Panc1 (cell line): ENCODE data around the gene PIP4K2C. TPM values are rescaled to one million over a fixed set of nuclear protein-coding genes. Genes with fewer than 3 reads are reported as not detected.
"Not testable (repeated sequence)": the region's sequence is repeated elsewhere in the genome, so short reads cannot be mapped to it uniquely, and the experiment has no call there.

Experiments used
- ATAC-seq: fragments of 200-7000 bp; cut with Tn5 transposase; 2 replicates; pipeline ENCODE4 v1.9.1; 2020; ENCODE audit warnings: mild to moderate bottlenecking, moderate library complexity
- BruUV-seq: library from RNA; stranded (reverse); fragments of 400-500 nt; replicated peaks from 2 replicates; lab custom pipeline; 2021; lab: Mats Ljungman, UMichigan
- CTCF ChIA-PET: fragments of 300-600 bp; sonication (Branson Sonifier 250); formaldehyde crosslinking; loops from one replicate; lab custom pipeline; 2022; ENCODE audit warnings: antibody characterized with exemption; lab: Charles Lee
- POLR2A ChIA-PET: fragments of 300-600 bp; sonication (Branson Sonifier 250); formaldehyde crosslinking; loops from one replicate; lab custom pipeline; 2022; ENCODE audit warnings: antibody characterized with exemption; lab: Charles Lee
- DNase-seq: peaks from one replicate; pipeline ENCODE4 v3.0.0-alpha.2; 2010; ENCODE audit warnings: low read depth, low spot score
- H3K27ac ChIP-seq: 2 replicates; pipeline ENCODE4 v1.5.1; 2011; ENCODE audit warnings: mild to moderate bottlenecking, low read length, inconsistent platforms
- H3K27me3 ChIP-seq: fragments of 200-500 bp; sonication (Bioruptor generic); 2 replicates; pipeline ENCODE4 v1.6.0; 2014; ENCODE audit warnings: low read length, inconsistent platforms; ENCODE audit not compliant: control insufficient read depth, insufficient read depth
- H3K36me3 ChIP-seq: fragments of 200-500 bp; sonication (Bioruptor generic); 2 replicates; pipeline ENCODE4 v1.5.1; 2014; ENCODE audit warnings: inconsistent platforms, mild to moderate bottlenecking, low read length, moderate library complexity; ENCODE audit not compliant: control insufficient read depth, insufficient read depth
- H3K4me1 ChIP-seq: 2 replicates; pipeline ENCODE4 v1.5.1; 2011; ENCODE audit warnings: inconsistent platforms, mild to moderate bottlenecking, low read length, moderate library complexity; ENCODE audit not compliant: control insufficient read depth, insufficient read depth
- H3K4me3 ChIP-seq, 2 experiments: 2 replicates each; pipeline ENCODE4 v1.5.1; 2011 to 2012; ENCODE audit warnings: low read depth in 2 of 2, low read length in 2 of 2, mild to moderate bottlenecking in 2 of 2, inconsistent platforms in 1 of 2, moderate library complexity in 1 of 2
- H3K9me3 ChIP-seq: fragments of 200-500 bp; sonication (Bioruptor generic); 2 replicates; pipeline ENCODE4 v1.5.1; 2014; ENCODE audit warnings: low read depth, mild to moderate bottlenecking, inconsistent platforms, low read length, moderate library complexity; ENCODE audit not compliant: control insufficient read depth, insufficient read depth
- CTCF ChIP-seq: fragments of 450-650 bp; IDR thresholded peaks from 2 replicates; pipeline ENCODE4 v1.5.1; 2017; ENCODE audit warnings: mild to moderate bottlenecking
- POLR2AphosphoS5 ChIP-seq: IDR thresholded peaks from 2 replicates; pipeline ENCODE4 v1.6.1; 2012; ENCODE audit warnings: mild to moderate bottlenecking, low read depth, low read length, moderate library complexity
- SIN3A ChIP-seq: IDR thresholded peaks from 2 replicates; pipeline ENCODE4 v1.6.1; 2012; ENCODE audit warnings: low read depth, mild to moderate bottlenecking, low read length, moderate library complexity, borderline replicate concordance; ENCODE audit not compliant: insufficient read depth
- TCF7L2 ChIP-seq: IDR thresholded peaks from 2 replicates; pipeline ENCODE4 v1.6.1; 2011; ENCODE audit warnings: mild to moderate bottlenecking, low read depth, low read length, inconsistent platforms
- in situ Hi-C: cut with HindIII; loops from 2 replicates; pipeline ENCODE4 v1.10.0; 2016; ENCODE audit warnings: low sequenced_read_pairs, low pct_unique_long_range_greater_than_20kb
- intact Hi-C: fragments of 100-400 bp; cut with micrococcal nuclease; formaldehyde crosslinking; loops from one replicate; pipeline ENCODE4 v1.10.0; 2022; ENCODE audit not compliant: unreplicated experiment
- total RNA-seq: library from RNA; stranded (reverse); gene quantifications from one replicate; pipeline ENCODE4 v1.2.1, GENCODE V29; 2021; ENCODE audit not compliant: unreplicated experiment
- TF ChIP-seq, protein P1 (sequence below), 2 experiments: IDR thresholded peaks; 2 replicates each; pipeline ENCODE4 v1.6.1; 2011 to 2012; ENCODE audit warnings: low read depth in 2 of 2, control low read depth in 1 of 2, low read length in 1 of 2, mild to moderate bottlenecking in 1 of 2, moderate library complexity in 1 of 2; ENCODE audit not compliant: insufficient read depth in 1 of 2

The PIP4K2C gene
- total RNA-seq, 1 experiment from 2014 or later, result 62.6 TPM

- ChIA-PET CTCF (interaction anchor here (0.6 to 1.4 kb wide), 3 partner anchors 30 to 93 kb away, joined by 3 to 9 read pairs (median 3); no protein-coding TSS in a partner anchor), POLR2A (no interaction called here)
- no peaks in the 10 kb centered on the region for H3K27me3 ChIP-seq
- no peaks in the 10 kb centered on the region; the same call in 1 of the 2 replicates for H3K36me3 ChIP-seq
- H3K4me1 ChIP-seq, result peaks cover 8% of the 10 kb centered on the region
- in situ Hi-C loops, result no loop called here
- DNase-seq (no peak), ATAC-seq (peak; percentile 93)
- peak; percentile 98 for TF ChIP-seq CTCF
- TF ChIP-seq, protein P1, sequence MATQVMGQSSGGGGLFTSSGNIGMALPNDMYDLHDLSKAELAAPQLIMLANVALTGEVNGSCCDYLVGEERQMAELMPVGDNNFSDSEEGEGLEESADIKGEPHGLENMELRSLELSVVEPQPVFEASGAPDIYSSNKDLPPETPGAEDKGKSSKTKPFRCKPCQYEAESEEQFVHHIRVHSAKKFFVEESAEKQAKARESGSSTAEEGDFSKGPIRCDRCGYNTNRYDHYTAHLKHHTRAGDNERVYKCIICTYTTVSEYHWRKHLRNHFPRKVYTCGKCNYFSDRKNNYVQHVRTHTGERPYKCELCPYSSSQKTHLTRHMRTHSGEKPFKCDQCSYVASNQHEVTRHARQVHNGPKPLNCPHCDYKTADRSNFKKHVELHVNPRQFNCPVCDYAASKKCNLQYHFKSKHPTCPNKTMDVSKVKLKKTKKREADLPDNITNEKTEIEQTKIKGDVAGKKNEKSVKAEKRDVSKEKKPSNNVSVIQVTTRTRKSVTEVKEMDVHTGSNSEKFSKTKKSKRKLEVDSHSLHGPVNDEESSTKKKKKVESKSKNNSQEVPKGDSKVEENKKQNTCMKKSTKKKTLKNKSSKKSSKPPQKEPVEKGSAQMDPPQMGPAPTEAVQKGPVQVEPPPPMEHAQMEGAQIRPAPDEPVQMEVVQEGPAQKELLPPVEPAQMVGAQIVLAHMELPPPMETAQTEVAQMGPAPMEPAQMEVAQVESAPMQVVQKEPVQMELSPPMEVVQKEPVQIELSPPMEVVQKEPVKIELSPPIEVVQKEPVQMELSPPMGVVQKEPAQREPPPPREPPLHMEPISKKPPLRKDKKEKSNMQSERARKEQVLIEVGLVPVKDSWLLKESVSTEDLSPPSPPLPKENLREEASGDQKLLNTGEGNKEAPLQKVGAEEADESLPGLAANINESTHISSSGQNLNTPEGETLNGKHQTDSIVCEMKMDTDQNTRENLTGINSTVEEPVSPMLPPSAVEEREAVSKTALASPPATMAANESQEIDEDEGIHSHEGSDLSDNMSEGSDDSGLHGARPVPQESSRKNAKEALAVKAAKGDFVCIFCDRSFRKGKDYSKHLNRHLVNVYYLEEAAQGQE (IDR thresholded peaks at IDR 0.05; ENCODE audit: insufficient read depth in 1 of 2, low read depth in 2 of 2, low read length in 1 of 2), result no peak
- no peak for TF ChIP-seq SIN3A
- TF ChIP-seq TCF7L2, result peak; percentile 23; the same call in 1 of the 2 replicates
- no peak for TF ChIP-seq POLR2AphosphoS5
- BruUV-seq, result no TSS peak
- H3K4me3 ChIP-seq, result peak within 1 kb of the TSS; percentile 67 to 71
- intact Hi-C loops, result no loop called here
- H3K9me3 ChIP-seq, result no peaks in the 10 kb centered on the region
- H3K27ac ChIP-seq, result peak within 1 kb of the TSS; percentile 79
These were observed 42.2 kb downstream of the PIP4K2C start, which contains the start of gene B4GALNT1 for GRCh38 chr12:57632958-57633840. Gene B4GALNT1, minus strand, starts transcription at chr12:57633201. Its CDS starts 1,069 bp downstream, at chr12:57632132.

DNA sequence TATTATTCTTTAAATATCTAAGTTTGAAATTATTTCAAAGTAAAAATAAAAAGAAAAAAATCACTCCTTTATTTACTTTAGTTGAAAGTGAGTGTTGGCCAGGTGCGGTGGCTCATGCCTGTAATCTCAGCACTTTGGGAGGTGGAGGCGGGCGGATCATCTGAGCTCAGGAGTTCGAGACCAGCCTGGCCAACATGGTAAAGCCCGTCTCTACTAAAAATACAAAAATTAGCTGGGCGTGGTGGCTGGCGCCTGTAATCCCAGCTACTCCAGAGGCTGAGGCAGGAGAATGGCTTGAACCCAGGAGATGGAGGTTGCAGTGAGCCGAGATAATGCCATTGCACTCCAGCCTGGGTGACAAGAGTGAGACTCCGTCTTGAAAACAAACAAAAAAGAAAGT lies 45.7 kb downstream of the PIP4K2C start:
- in situ Hi-C loops, H3K4me1 ChIP-seq, H3K9me3 ChIP-seq, intact Hi-C loops, ATAC-seq, DNase-seq, H3K36me3 ChIP-seq, H3K27me3 ChIP-seq, H3K4me3 ChIP-seq, BruUV-seq, CTCF ChIA-PET, H3K27ac ChIP-seq: not testable (repeated sequence)
- POLR2A ChIA-PET, result interaction anchor here (0.6 to 0.7 kb wide), 2 partner anchors 12 to 96 kb away, joined by 3 to 5 read pairs; no protein-coding TSS in a partner anchor
